ENCODE results near the gene ARID5A. TPM values are rescaled to one million over a fixed set of nuclear protein-coding genes. Genes with fewer than 3 reads are reported as not detected.

Gene ARID5A
- total and polyA plus RNA-seq, 2 of the 13 experiments (the other 11 are each of a cell fraction or from before 2014, with no cell fraction given): 6.0 to 9.5 TPM

- no peak for TF ChIP-seq ZNF687 (CRISPR knock-in tag; IDR thresholded peaks at IDR 0.05)
- TF ChIP-seq POGZ (CRISPR knock-in tag; IDR thresholded peaks at IDR 0.05): no peak
- TF ChIP-seq TEAD2 (CRISPR knock-in tag; IDR thresholded peaks at IDR 0.05): no peak
- no peak for TF ChIP-seq LCORL (IDR thresholded peaks at IDR 0.05)
- TF ChIP-seq LCORL (CRISPR knock-in tag; IDR thresholded peaks at IDR 0.05): no peak
- no peak for TF ChIP-seq ATF3 (CRISPR knock-in tag; IDR thresholded peaks at IDR 0.05)
- TF ChIP-seq TFAP4 (IDR thresholded peaks at IDR 0.05; ENCODE audit: borderline replicate concordance, low read depth): no peak
- TF ChIP-seq GTF2F1 (IDR thresholded peaks at IDR 0.05; ENCODE audit: low read length): no peak
- TF ChIP-seq, protein P1, sequence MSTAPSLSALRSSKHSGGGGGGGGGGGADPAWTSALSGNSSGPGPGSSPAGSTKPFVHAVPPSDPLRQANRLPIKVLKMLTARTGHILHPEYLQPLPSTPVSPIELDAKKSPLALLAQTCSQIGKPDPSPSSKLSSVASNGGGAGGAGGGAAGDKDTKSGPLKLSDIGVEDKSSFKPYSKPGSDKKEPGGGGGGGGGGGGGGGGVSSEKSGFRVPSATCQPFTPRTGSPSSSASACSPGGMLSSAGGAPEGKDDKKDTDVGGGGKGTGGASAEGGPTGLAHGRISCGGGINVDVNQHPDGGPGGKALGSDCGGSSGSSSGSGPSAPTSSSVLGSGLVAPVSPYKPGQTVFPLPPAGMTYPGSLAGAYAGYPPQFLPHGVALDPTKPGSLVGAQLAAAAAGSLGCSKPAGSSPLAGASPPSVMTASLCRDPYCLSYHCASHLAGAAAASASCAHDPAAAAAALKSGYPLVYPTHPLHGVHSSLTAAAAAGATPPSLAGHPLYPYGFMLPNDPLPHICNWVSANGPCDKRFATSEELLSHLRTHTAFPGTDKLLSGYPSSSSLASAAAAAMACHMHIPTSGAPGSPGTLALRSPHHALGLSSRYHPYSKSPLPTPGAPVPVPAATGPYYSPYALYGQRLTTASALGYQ (CRISPR knock-in tag; IDR thresholded peaks at IDR 0.05): no peak
- no peak for TF ChIP-seq ZNF468 (CRISPR knock-in tag; IDR thresholded peaks at IDR 0.05)
- no peak for TF ChIP-seq CBX2 (IDR thresholded peaks at IDR 0.05; ENCODE audit: low read depth, low read length)
- TF ChIP-seq CBX2 (CRISPR knock-in tag; IDR thresholded peaks at IDR 0.05; ENCODE audit: low read depth): no peak
- TF ChIP-seq GATAD2A (CRISPR knock-in tag; IDR thresholded peaks at IDR 0.05): no peak
- TF ChIP-seq ZNF563 (CRISPR knock-in tag; IDR thresholded peaks at IDR 0.05): 0 out of 2 replicates have a peak, but pooled peaks have one; percentile 13
- no peak for TF ChIP-seq ERF (CRISPR knock-in tag; IDR thresholded peaks at IDR 0.05)
- no peak for TF ChIP-seq ZNF619 (CRISPR knock-in tag; IDR thresholded peaks at IDR 0.05)
- no peak for TF ChIP-seq ZNF598 (CRISPR knock-in tag; IDR thresholded peaks at IDR 0.05; ENCODE audit: borderline replicate concordance)
- 0 out of 2 replicates have a peak, but pooled peaks have one; percentile 39 for TF ChIP-seq ZC3H13 (CRISPR knock-in tag; IDR thresholded peaks at IDR 0.05)
- TF ChIP-seq, protein P2, sequence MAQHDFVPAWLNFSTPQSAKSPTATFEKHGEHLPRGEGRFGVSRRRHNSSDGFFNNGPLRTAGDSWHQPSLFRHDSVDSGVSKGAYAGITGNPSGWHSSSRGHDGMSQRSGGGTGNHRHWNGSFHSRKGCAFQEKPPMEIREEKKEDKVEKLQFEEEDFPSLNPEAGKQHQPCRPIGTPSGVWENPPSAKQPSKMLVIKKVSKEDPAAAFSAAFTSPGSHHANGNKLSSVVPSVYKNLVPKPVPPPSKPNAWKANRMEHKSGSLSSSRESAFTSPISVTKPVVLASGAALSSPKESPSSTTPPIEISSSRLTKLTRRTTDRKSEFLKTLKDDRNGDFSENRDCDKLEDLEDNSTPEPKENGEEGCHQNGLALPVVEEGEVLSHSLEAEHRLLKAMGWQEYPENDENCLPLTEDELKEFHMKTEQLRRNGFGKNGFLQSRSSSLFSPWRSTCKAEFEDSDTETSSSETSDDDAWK (CRISPR knock-in tag; IDR thresholded peaks at IDR 0.05): no peak
- TF ChIP-seq, protein P3, sequence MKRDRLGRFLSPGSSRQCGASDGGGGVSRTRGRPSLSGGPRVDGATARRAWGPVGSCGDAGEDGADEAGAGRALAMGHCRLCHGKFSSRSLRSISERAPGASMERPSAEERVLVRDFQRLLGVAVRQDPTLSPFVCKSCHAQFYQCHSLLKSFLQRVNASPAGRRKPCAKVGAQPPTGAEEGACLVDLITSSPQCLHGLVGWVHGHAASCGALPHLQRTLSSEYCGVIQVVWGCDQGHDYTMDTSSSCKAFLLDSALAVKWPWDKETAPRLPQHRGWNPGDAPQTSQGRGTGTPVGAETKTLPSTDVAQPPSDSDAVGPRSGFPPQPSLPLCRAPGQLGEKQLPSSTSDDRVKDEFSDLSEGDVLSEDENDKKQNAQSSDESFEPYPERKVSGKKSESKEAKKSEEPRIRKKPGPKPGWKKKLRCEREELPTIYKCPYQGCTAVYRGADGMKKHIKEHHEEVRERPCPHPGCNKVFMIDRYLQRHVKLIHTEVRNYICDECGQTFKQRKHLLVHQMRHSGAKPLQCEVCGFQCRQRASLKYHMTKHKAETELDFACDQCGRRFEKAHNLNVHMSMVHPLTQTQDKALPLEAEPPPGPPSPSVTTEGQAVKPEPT (CRISPR knock-in tag; IDR thresholded peaks at IDR 0.05; ENCODE audit: low read depth): no peak
- TF ChIP-seq ZNF136 (CRISPR knock-in tag; IDR thresholded peaks at IDR 0.05; ENCODE audit: low read depth): no peak
These were observed 33.5 kb upstream of the ARID5A start (continued) for GRCh38 chr2:96502891-96503636.
